ENCODE measurements around the gene ATXN10.

ATXN10 gene

GRCh38 chr22:45626198-45626651 lies 45.4 kb upstream of the ATXN10 start:
- H3K18ac ChIP-seq (ENCODE audit: low read length), result no peak overlapping the region
- H3K9ac ChIP-seq (ENCODE audit: low read length), result no peak overlapping the region
- no peak overlapping the region for H2AFZ ChIP-seq (ENCODE audit: insufficient read depth, low read length, poor library complexity)
- no peak overlapping the region for H2AK5ac ChIP-seq (ENCODE audit: low read length)
- H3K4ac ChIP-seq (ENCODE audit: low read depth, low read length), result no peak overlapping the region
- no peaks in the 10 kb centered on the region for H3K79me2 ChIP-seq (ENCODE audit: control insufficient read depth, insufficient read depth, low read length, poor library complexity)
- no peak overlapping the region for H3K14ac ChIP-seq (ENCODE audit: low read length)
- DNase-seq, result peak; percentile 79 to 80
- peaks cover 2% of the 10 kb centered on the region for H3K79me1 ChIP-seq (ENCODE audit: low read length)
- peaks cover 4 to 8% of the 10 kb centered on the region in 2 experiments for H3K4me1 ChIP-seq (ENCODE audit: control insufficient read depth in 1 of 2, insufficient read depth in 2 of 2, low read length in 2 of 2)
- H3K36me3 ChIP-seq (ENCODE audit: control insufficient read depth in 1 of 2, insufficient read depth in 2 of 2, low read length in 2 of 2), result no peaks in the 10 kb centered on the region
- H4K12ac ChIP-seq (ENCODE audit: low read depth, low read length), result no peak overlapping the region
- no peak overlapping the region for H3K4me3 ChIP-seq (ENCODE audit: low read depth, low read length)
- no peak overlapping the region for H2BK12ac ChIP-seq (ENCODE audit: low read length)
- H3K4me2 ChIP-seq (ENCODE audit: low read length), result no peak overlapping the region
- WGBS (ENCODE audit: extremely low coverage, insufficient coverage, insufficient read length), result no CpG with 5 or more reads among the region's 22 CpGs
- H4K91ac ChIP-seq (ENCODE audit: low read depth, low read length), result peak overlapping the region; percentile 7
- no peak overlapping the region for H2BK5ac ChIP-seq (ENCODE audit: low read depth, low read length, poor library complexity)
- H3K9me3 ChIP-seq (ENCODE audit: insufficient read depth, low read depth, low read length), result no peaks in the 10 kb centered on the region
- no peak overlapping the region for H3K23ac ChIP-seq (ENCODE audit: low read length)
- H3K27me3 ChIP-seq (ENCODE audit: insufficient read depth, low read length), result no peaks in the 10 kb centered on the region
- H4K8ac ChIP-seq (ENCODE audit: low read depth, low read length), result no peak overlapping the region
- no peak overlapping the region for H2BK120ac ChIP-seq (ENCODE audit: insufficient read depth, low read length, poor library complexity)
- H3K27ac ChIP-seq (ENCODE audit: low read depth, low read length), result no peak overlapping the region

GRCh38 chr22:45627489-45628233 lies 44.0 kb upstream of the ATXN10 start:
- Histone ChIP-seq H3K79me2 (ENCODE audit: control insufficient read depth, insufficient read depth, low read length, poor library complexity) (no peaks in the 10 kb centered on the region), H3K79me1 (ENCODE audit: low read length) (peaks cover 4% of the 10 kb centered on the region), H3K4ac (ENCODE audit: low read depth, low read length) (no peak overlapping the region), H4K12ac (ENCODE audit: low read depth, low read length) (no peak overlapping the region), H3K14ac (ENCODE audit: low read length) (no peak overlapping the region), H3K4me1 (ENCODE audit: control insufficient read depth in 1 of 2, insufficient read depth in 2 of 2, low read length in 2 of 2) (peaks cover 4 to 11% of the 10 kb centered on the region in 2 experiments), H3K36me3 (ENCODE audit: control insufficient read depth in 1 of 2, insufficient read depth in 2 of 2, low read length in 2 of 2) (no peaks in the 10 kb centered on the region), H2AK5ac (ENCODE audit: low read length) (no peak overlapping the region), H3K27me3 (ENCODE audit: insufficient read depth, low read length) (no peaks in the 10 kb centered on the region), H2AFZ (ENCODE audit: insufficient read depth, low read length, poor library complexity) (no peak overlapping the region), H2BK5ac (ENCODE audit: low read depth, low read length, poor library complexity) (no peak overlapping the region), H3K23ac (ENCODE audit: low read length) (no peak overlapping the region), H4K91ac (ENCODE audit: low read depth, low read length) (peak overlapping the region; percentile 3), H3K18ac (ENCODE audit: low read length) (no peak overlapping the region), H2BK120ac (ENCODE audit: insufficient read depth, low read length, poor library complexity) (no peak overlapping the region), H4K8ac (ENCODE audit: low read depth, low read length) (no peak overlapping the region), H3K4me3 (ENCODE audit: low read depth, low read length) (no peak overlapping the region), H3K9me3 (ENCODE audit: insufficient read depth, low read depth, low read length) (no peaks in the 10 kb centered on the region), H3K9ac (ENCODE audit: low read length) (no peak overlapping the region), H3K27ac (ENCODE audit: low read depth, low read length) (no peak overlapping the region), H3K4me2 (ENCODE audit: low read length) (peak overlapping the region; percentile 4), H2BK12ac (ENCODE audit: low read length) (no peak overlapping the region)
- no CpG with 5 or more reads among the region's 22 CpGs for WGBS (ENCODE audit: extremely low coverage, insufficient coverage, insufficient read length)
- no peak for DNase-seq

GRCh38 chr22:45628515-45628914 lies 43.1 kb upstream of the ATXN10 start:
- WGBS (ENCODE audit: extremely low coverage, insufficient coverage, insufficient read length), result no CpG with 5 or more reads among the region's 5 CpGs
- Histone ChIP-seq H3K9me3 (ENCODE audit: insufficient read depth, low read depth, low read length) (no peaks in the 10 kb centered on the region), H3K27ac (ENCODE audit: low read depth, low read length) (no peak overlapping the region), H4K91ac (ENCODE audit: low read depth, low read length) (no peak overlapping the region), H3K36me3 (ENCODE audit: control insufficient read depth in 1 of 2, insufficient read depth in 2 of 2, low read length in 2 of 2) (no peaks in the 10 kb centered on the region), H3K79me2 (ENCODE audit: control insufficient read depth, insufficient read depth, low read length, poor library complexity) (no peaks in the 10 kb centered on the region), H3K23ac (ENCODE audit: low read length) (no peak overlapping the region), H3K4ac (ENCODE audit: low read depth, low read length) (no peak overlapping the region), H2BK120ac (ENCODE audit: insufficient read depth, low read length, poor library complexity) (no peak overlapping the region), H2BK12ac (ENCODE audit: low read length) (no peak overlapping the region), H3K4me2 (ENCODE audit: low read length) (no peak overlapping the region), H3K4me1 (ENCODE audit: control insufficient read depth in 1 of 2, insufficient read depth in 2 of 2, low read length in 2 of 2) (peaks cover 7 to 15% of the 10 kb centered on the region in 2 experiments), H4K12ac (ENCODE audit: low read depth, low read length) (no peak overlapping the region), H4K8ac (ENCODE audit: low read depth, low read length) (no peak overlapping the region), H3K9ac (ENCODE audit: low read length) (no peak overlapping the region), H3K14ac (ENCODE audit: low read length) (no peak overlapping the region), H2BK5ac (ENCODE audit: low read depth, low read length, poor library complexity) (no peak overlapping the region), H3K4me3 (ENCODE audit: low read depth, low read length) (no peak overlapping the region), H2AFZ (ENCODE audit: insufficient read depth, low read length, poor library complexity) (no peak overlapping the region), H2AK5ac (ENCODE audit: low read length) (no peak overlapping the region), H3K18ac (ENCODE audit: low read length) (no peak overlapping the region), H3K79me1 (ENCODE audit: low read length) (peaks cover 5% of the 10 kb centered on the region), H3K27me3 (ENCODE audit: insufficient read depth, low read length) (no peaks in the 10 kb centered on the region)
- no peak for DNase-seq

GRCh38 chr22:45629469-45630089 lies 42.1 kb upstream of the ATXN10 start:
- H4K12ac ChIP-seq (ENCODE audit: low read depth, low read length), result no peak overlapping the region
- no peak overlapping the region for H3K23ac ChIP-seq (ENCODE audit: low read length)
- peaks cover 5% of the 10 kb centered on the region for H3K79me1 ChIP-seq (ENCODE audit: low read length)
- DNase-seq, result no peak
- H3K4me3 ChIP-seq (ENCODE audit: low read depth, low read length), result no peak overlapping the region
- no peaks in the 10 kb centered on the region for H3K36me3 ChIP-seq (ENCODE audit: control insufficient read depth in 1 of 2, insufficient read depth in 2 of 2, low read length in 2 of 2)
- no peaks in the 10 kb centered on the region for H3K79me2 ChIP-seq (ENCODE audit: control insufficient read depth, insufficient read depth, low read length, poor library complexity)
- no peak overlapping the region for H3K4ac ChIP-seq (ENCODE audit: low read depth, low read length)
- H2AK5ac ChIP-seq (ENCODE audit: low read length), result no peak overlapping the region
- no peak overlapping the region for H3K9ac ChIP-seq (ENCODE audit: low read length)
- no peak overlapping the region for H3K27ac ChIP-seq (ENCODE audit: low read depth, low read length)
- no peak overlapping the region for H2BK12ac ChIP-seq (ENCODE audit: low read length)
- H3K14ac ChIP-seq (ENCODE audit: low read length), result no peak overlapping the region
- peaks cover 7 to 15% of the 10 kb centered on the region in 2 experiments for H3K4me1 ChIP-seq (ENCODE audit: control insufficient read depth in 1 of 2, insufficient read depth in 2 of 2, low read length in 2 of 2)
- no peak overlapping the region for H4K91ac ChIP-seq (ENCODE audit: low read depth, low read length)
- no peak overlapping the region for H3K4me2 ChIP-seq (ENCODE audit: low read length)
- H2AFZ ChIP-seq (ENCODE audit: insufficient read depth, low read length, poor library complexity), result no peak overlapping the region
- no peak overlapping the region for H3K18ac ChIP-seq (ENCODE audit: low read length)
- no CpG with 5 or more reads among the region's 15 CpGs for WGBS (ENCODE audit: extremely low coverage, insufficient coverage, insufficient read length)
- H4K8ac ChIP-seq (ENCODE audit: low read depth, low read length), result no peak overlapping the region
- no peak overlapping the region for H2BK120ac ChIP-seq (ENCODE audit: insufficient read depth, low read length, poor library complexity)
- no peaks in the 10 kb centered on the region for H3K9me3 ChIP-seq (ENCODE audit: insufficient read depth, low read depth, low read length)
- no peak overlapping the region for H2BK5ac ChIP-seq (ENCODE audit: low read depth, low read length, poor library complexity)
- no peaks in the 10 kb centered on the region for H3K27me3 ChIP-seq (ENCODE audit: insufficient read depth, low read length)

Data from trophoblast cell (in vitro differentiated cells and primary cell).